Activated gamma-delta T cell treated with anti-CD3 and anti-CD28 coated beads, Interleukin-2, amount 50 U/mL, for 16 hours (primary cell): ENCODE data around the gene NUAK1.

Experiments
- DNase-seq: peaks from one replicate; pipeline ENCODE4 v3.0.0-alpha.2; 2020; ENCODE audit warnings: low read depth

Gene NUAK1

GRCh38 chr12:106082216-106083175 lies 56.3 kb downstream of the NUAK1 start:
- no peak for DNase-seq

GRCh38 chr12:106081606-106082005 lies 57.1 kb downstream of the NUAK1 start:
- no peak for DNase-seq

GRCh38 chr12:106080791-106081170 lies 58.0 kb downstream of the NUAK1 start:
- DNase-seq, result no peak

- DNase-seq, result no peak
Observed at GRCh38 chr12:106080041-106080790, 58.5 kb downstream of the NUAK1 start.

- DNase-seq, result no peak
Observed at GRCh38 chr12:106079148-106079738, 59.5 kb downstream of the NUAK1 start.

- DNase-seq, result no peak
Observed at GRCh38 chr12:106078358-106079010, 60.3 kb downstream of the NUAK1 start.

- DNase-seq, result no peak
Observed at GRCh38 chr12:106074706-106075392, 63.9 kb downstream of the NUAK1 start.

GRCh38 chr12:106074361-106074705 lies 64.4 kb downstream of the NUAK1 start:
- no peak for DNase-seq

GRCh38 chr12:106073179-106073578 lies 65.6 kb downstream of the NUAK1 start:
- no peak for DNase-seq

- no peak for DNase-seq
Observed at GRCh38 chr12:106072751-106073150, 66.0 kb downstream of the NUAK1 start.

- DNase-seq, result no peak
Observed at GRCh38 chr12:106071686-106072085, 67.1 kb downstream of the NUAK1 start.

GRCh38 chr12:106070611-106071010 lies 68.1 kb downstream of the NUAK1 start:
- no peak for DNase-seq

- no peak for DNase-seq
Observed at GRCh38 chr12:106070147-106070546, 68.6 kb downstream of the NUAK1 start.

- no peak for DNase-seq
Observed at GRCh38 chr12:106068296-106068695, 70.5 kb downstream of the NUAK1 start.

- DNase-seq, result no peak
Observed at GRCh38 chr12:106067606-106068205, 71.0 kb downstream of the NUAK1 start.

GRCh38 chr12:106066726-106067325 lies 71.9 kb downstream of the NUAK1 start:
- no peak for DNase-seq

GRCh38 chr12:106066051-106066705 lies 72.6 kb downstream of the NUAK1 start:
- DNase-seq, result no peak

GRCh38 chr12:106065506-106065905 lies 73.2 kb downstream of the NUAK1 start:
- DNase-seq, result no peak

- no peak for DNase-seq
Observed at GRCh38 chr12:106064721-106065021, 74.1 kb downstream of the NUAK1 start.
